Activated T-cell treated with anti-CD3 and anti-CD28 coated beads for 48 hours (primary cell): ENCODE results near the gene NOS1.

Source experiments
- DNase-seq: peaks from one replicate; pipeline ENCODE4 v3.0.0-alpha.2; 2020; ENCODE audit warnings: low read depth

Gene NOS1

DNA sequence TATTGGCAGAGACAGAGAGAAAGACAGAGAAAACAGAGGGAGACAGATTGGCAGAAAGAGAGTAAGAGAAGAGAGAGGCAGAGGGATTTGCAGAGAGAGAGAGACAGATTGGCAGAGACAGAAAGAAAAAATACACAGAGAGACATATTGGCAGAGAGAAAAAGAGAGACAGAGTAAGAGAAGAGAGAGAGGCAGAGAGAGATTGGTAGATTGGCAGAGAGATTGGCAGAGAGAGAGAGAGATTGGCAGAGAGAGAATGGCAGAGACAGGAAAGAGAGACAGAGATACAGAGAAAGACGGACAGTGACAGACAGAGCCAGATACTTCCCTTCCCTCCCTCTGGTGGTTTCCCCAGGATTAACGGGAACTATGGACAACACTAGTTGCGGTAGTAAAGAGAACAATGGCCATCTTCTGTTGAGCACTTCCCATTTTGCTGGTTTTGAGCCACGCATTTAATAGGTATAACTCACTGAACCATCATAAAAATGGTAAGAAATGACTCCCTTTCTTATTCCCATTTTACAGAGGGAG is 2.6 kb upstream of the NOS1 start:
- no peak for DNase-seq

DNA sequence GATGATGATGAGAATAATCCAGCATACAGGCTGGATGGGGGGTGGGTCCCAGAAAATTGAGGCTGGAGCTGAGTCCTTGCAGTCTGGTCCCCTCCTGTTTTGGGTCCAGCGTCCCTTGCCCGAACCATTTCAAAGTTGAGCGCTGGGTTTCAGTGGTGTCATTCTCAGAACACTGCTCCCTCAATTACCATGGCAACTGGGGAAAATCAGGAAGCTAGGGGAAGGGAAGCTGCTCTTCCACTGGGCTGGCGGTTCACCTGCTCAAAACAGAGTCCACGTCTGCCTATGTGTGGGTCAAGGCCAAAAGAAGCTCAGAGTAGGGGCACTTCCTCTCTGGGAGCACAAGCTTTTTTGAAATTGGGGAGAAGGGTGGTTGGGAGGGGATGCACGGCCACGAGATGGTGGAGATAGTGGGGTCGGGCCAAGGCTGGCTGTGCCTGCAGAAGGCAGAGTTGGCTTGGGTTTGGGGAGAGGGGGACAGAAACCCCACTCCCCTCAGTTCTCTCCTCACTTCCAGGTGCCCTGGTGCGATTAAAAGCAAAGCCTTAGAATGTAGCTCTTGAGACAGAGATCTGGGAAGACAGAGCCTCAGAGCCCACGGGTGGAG is 1.7 kb upstream of the NOS1 start:
- no peak for DNase-seq

- no peak for DNase-seq
These were observed 965 bp upstream of the NOS1 start for GRCh38 chr12:117362391-117362790.

GRCh38 chr12:117361905-117362304 is 479 bp upstream of the NOS1 start:
- DNase-seq = no peak

DNA sequence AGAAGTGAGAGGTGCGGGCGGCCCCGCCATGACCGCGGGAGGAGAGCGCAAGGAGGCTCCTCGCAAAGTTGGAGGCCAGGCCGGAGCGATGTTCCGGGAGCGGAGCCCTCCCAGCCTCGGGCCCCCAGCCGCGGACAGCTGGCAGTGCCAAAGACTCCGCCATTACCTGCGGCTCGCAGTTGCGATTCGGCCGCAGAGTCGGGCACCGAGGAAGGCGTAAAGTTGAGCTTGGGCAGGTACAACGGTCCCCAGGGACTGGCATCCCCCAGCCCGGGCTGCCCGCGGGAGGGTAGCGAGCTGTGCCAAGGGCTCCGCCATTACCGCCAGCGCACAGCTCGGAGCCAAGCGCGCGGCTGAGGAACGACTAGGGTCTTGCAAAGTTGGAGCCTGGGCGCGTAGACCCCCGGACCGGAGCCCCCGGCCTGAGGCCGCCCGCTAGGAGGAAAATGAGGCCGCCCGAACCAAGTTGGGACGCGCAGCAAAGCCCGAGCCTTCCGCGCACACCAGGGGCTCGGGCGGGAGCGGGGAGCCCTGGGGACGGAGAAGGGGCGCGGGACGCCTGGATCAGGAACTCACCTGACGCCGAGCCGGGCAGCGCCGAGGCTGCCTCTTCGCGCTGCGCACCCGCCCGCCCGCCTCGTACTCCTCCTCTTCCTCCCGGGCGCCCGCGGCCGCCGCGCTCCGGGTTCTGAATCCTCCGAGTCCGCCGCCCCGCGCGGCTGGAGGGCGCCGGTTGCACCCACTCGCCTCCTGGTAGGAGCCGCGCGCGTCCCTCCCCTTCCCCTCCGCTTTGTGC is 677 bp downstream of the NOS1 start:
- DNase-seq = no peak

GRCh38 chr12:117360222-117360550 is 1.2 kb downstream of the NOS1 start:
- no peak for DNase-seq

GRCh38 chr12:117359029-117359845 is 2.2 kb downstream of the NOS1 start:
- no peak for DNase-seq

DNA sequence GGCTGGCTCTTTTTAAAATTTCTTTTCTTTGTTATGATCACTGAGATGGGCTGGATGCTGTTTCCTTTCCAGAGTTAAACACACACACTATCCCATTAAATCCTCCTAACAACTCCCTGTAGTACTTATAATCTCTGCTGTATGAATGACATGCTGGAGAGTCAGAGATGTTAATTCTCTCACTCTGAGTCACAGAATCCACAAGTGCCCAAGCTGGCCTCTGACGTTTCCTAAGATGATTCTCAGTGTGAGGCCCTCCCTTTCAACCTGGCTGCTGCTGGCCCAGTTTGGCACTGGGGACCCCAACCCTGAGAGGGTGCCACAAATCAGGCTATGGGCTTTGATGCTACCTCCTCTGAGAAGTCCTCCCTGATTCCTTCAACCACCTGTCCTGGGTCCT is 5.4 kb downstream of the NOS1 start:
- DNase-seq = no peak

- DNase-seq = no peak
These were observed 8.5 kb downstream of the NOS1 start for GRCh38 chr12:117352883-117353282.

DNA sequence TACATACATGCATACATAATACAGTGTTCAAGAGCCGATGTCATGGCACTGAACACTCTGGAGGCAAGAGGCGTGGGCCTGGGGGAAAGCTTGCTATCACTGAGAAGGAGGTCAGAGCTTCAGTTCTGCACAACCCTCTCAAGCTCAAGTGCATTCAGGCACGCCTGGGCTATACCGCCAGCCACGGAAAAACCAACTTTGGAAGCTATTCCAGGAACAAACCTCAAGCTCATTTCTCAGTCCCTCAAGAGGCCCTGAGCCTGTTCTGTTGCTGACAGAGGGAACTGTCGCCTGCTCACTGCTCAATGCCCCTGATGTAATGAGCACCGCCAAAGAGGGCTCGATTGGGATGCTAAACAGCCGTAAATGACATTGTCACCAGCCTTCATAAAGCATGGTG is 9.2 kb downstream of the NOS1 start:
- no peak for DNase-seq

DNA sequence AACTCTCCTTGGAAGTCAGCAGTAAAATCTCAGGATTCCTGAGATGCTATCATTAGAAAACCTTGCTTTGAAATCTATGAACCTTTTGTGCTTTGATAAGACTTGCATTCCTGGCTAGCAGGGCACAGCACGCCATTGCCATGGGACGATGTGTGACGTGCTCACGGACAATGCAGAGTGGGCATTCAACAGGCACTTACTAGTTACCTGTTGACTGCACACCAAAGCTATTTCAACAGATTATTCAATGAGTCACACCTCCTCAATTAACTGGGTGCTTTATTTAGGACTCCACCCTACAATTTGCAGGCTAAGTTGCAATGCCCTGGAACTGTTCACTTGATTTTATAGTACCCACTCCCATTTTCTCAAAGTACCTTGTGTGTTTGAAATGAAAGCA is 11.3 kb downstream of the NOS1 start:
- DNase-seq = no peak

- no peak for DNase-seq
These were observed 13.8 kb downstream of the NOS1 start for GRCh38 chr12:117347588-117347987.

DNA sequence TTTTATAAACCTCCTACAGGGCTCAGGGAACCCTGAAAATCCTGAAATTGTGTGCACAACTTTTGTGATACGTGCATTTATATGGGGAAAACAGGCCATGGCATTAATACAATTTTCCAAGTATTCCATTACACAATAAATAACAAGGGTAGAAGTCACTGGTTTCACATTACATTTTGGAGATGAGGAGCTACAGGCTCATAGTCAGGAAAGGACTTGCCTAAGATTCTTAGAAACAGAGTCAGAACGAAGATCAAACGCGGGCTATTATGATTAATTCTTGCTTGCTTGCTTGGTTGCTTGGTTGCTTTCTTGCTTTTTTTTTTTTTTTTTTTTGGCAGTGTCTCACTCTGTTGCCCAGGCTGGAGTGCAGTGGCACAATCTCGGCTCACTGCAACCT is 16.7 kb downstream of the NOS1 start:
- DNase-seq = no peak

- DNase-seq = no peak
These were observed 17.6 kb downstream of the NOS1 start for GRCh38 chr12:117343849-117344248.

- DNase-seq = no peak
These were observed 18.1 kb downstream of the NOS1 start for GRCh38 chr12:117343296-117343695.

DNA sequence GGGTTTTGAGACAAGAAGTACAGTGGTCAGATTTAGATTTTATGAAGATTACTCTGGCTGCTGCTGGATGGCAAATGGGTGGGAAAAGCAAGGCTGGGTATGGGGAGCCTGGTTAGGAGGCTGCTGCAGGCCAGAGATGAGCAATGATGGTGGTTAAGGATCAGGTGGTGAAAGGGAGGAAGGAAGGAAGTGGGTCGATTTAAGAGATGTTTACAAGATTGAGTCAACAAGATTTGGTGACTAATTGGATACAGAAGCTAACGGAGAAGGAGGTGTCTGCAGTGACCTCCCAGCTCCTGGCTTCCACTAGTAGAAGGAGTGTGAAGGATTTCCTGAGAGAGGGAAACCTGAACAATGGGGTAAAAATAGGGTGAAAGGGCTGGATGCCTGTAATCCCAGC is 18.7 kb downstream of the NOS1 start:
- DNase-seq = no peak

DNA sequence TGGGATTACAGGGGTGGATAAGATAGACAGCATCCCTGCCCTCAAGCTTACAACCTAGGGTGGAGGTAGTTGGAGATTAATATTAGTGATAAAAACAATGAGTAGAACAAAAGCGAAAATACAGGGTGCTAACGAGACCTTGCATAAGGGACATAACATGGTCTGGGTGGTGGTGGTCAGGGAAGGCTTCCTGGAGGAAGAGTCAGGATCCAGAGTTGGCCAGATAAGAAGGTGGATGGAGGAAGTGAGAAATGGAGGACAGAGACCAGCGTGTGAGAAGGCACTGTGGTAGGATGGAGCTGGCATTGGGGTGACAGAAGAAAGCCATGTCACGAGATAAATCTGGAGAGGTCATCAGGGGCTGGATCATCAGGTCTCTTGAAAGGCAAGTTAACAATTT is 19.2 kb downstream of the NOS1 start:
- no peak for DNase-seq

GRCh38 chr12:117339104-117339503 is 22.3 kb downstream of the NOS1 start:
- no peak for DNase-seq

GRCh38 chr12:117334855-117335587 is 26.4 kb downstream of the NOS1 start:
- DNase-seq = no peak

GRCh38 chr12:117334051-117334450 is 27.4 kb downstream of the NOS1 start:
- DNase-seq = no peak

- DNase-seq = no peak
These were observed 28.0 kb downstream of the NOS1 start for GRCh38 chr12:117333331-117333881.

DNA sequence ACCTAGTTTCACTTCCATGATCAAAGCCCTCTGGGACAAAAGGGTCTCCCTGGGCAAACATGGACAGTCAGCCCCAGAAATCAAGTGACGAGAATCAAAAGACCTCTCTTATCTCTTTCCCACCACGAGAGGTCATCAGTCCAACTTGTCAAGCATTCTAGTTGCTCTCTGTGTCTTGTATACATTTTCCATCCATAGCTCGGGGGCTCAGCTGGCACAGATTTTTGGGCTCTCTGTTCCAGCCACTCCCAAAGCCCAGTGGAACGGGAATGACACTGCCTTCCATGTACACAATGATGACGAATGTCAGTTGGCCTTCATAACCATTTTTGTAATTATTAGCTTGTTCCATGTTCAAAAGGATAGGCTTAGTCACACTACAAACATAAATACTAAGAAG is 29.7 kb downstream of the NOS1 start:
- DNase-seq = no peak
